Smooth muscle cell of bladder (primary cell): Measurements from ENCODE around the gene DDX43. TPM values are rescaled to one million over a fixed set of nuclear protein-coding genes. Genes with fewer than 3 reads are reported as not detected.

Experiments used
- total RNA-seq: library from RNA; depleted of rRNA; stranded (reverse); fragments of >200 nt; gene quantifications from 2 replicates; pipeline ENCODE4 v1.2.3, GENCODE V29; 2014

The DDX43 gene
- 0.55 TPM in 1 of 2 replicates, not detected in the other for total RNA-seq

DNA sequence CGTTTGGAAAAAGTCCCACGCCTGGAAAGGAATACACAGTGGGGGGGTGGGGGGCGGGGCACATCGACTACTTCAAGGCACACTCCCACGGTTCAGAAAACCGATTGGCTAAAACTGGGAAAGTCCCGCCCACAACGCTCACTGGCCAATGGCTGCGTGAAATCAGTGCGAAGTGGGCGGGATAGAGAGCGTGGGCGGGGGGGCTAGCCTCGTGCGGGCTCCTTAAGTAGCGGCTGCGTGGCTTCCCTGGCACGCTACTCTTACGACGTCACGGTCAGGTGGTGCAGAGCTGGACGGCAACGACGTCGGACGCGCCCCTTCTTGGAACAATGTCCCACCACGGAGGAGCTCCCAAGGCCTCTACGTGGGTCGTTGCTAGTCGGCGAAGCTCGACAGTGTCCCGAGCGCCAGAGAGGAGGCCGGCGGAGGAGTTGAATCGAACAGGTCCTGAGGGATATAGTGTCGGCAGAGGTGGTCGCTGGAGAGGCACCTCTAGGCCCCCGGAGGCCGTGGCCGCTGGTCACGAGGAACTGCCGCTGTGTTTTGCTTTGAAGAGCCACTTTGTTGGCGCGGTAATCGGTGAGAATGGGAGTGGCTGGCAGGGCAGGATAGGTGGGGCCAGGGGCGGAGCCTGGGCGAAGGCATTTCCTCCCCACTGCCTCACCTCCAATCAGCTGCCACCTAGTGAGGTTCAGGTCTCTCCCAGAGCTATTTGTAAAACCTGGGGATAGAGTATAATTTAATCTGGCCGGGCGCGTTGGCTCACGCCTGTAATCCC lies at the start of gene DDX43:
TSS of gene DDX43 (plus strand) at position 252 of the 778 bp plus-strand sequence. CDS start at position 330, 78 bp downstream.

DNA sequence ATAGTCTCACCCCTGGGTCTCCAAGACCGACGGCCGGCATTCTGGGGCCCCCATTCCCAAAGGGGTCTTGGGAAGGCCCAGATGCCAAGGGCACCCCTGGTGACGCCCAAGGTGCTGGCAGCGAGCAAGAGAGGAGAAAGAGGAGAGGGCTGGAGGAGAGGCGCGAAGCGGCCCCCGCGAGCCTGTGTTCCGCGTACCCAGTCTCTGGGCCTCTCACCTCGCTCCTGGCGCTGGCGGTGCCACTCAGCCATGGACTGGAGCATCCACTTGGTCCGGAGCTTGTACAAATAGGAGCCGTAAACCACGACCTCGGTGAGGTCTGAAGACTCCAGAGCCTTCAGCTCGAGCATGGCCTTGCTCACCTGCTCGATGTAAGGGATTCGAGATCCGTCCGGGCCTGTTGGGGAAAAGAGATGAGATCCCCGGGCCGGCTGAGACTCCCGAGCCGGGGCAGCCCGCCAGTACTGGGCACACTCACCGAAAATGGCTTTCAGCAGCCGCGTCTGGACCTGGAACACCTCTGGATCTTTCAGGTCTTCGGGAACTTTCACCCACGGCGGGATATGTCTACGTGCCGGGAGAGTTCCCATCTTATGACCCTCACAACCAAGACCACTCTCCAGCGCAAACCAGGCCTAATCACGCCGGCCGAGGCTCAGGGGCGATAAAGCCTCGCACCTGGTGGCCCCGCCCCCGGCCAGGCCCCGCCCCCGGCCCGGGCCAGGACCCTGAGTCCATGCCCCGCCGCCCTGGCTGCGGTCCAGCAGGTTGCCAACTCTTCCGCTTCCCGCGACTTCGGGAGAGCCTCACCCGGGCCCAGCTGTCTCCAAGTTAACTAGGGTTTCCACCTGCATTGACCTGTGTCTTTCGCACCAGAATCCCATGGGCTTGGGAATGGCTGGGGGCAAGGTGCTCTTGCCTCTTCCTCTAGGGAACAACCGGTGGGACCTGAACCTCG lies 40.7 kb upstream of the DDX43 start, which contains the start of gene DPPA5:
TSS of gene DPPA5 (minus strand) at position 641 of the 958 bp plus-strand sequence. CDS start at position 590, 51 bp downstream.

DNA sequence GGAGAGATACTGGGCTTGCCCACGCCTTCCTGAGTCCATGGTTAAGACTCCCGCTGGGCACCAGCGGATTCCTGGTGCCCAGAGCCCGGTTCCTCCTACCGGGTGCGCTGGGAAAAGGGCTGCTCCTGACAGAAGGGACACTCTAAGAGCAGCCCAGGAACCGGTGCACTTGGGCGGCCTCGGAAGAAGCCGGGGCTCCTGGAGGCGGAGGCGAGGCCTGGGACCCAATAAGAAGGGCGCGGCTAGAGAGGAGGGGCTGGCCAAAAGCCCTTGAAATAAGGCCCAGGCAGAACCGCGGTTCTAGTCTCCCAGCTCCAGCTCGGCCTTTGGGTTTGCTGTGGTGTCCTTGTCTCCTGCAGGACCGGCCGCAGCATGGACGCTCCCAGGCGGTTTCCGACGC lies 32.3 kb upstream of the DDX43 start, which contains the start of gene KHDC3L:
TSS of gene KHDC3L (plus strand) at position 301 of the 400 bp plus-strand sequence. CDS start at position 373, 72 bp downstream.

DNA sequence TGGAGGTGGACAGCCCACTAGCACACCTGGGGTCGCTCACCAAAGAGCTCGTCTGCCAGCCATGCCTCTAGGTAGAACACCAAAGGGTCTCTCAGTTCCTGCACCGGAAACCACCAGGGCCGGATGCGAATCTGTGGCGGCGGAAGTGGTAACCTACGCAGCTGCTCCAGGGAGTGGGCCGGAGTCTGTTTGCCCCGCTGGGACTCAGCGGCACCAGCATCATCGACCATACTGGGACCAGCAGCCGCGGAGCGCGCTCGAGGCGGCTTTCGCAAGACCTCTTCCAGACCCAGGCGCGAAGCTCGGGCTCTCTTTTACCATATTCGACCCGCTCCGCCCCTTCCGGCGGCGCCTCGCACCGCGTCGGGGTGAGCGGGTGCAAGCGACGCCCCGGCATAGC lies 25.1 kb upstream of the DDX43 start, which contains the start of gene OOEP:
TSS of gene OOEP (minus strand) at position 335 of the 400 bp plus-strand sequence. CDS start at position 230, 105 bp downstream.

DNA sequence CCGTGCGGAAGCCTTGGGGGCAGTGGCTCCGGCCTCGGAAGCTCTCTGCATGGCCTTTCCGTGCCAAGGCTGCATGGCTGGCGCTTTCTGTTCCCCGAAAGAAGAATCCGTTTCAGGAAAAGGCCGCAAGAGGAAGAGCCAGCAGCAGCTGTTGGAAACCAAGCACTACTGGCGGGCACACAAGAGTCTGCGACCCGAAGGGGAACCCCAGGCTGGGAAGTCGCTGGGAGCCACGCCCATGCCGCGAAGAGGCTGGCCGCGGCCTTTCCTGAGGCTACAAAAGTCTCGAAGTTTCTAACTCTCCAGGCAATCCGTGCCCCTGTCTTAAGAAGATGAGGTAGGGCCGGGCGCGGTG lies 57.5 kb downstream of the DDX43 start, which contains the start of gene CGAS:
TSS of gene CGAS (minus strand) at position 191 of the 355 bp plus-strand sequence. CDS start at position 75, 116 bp downstream.

DNA sequence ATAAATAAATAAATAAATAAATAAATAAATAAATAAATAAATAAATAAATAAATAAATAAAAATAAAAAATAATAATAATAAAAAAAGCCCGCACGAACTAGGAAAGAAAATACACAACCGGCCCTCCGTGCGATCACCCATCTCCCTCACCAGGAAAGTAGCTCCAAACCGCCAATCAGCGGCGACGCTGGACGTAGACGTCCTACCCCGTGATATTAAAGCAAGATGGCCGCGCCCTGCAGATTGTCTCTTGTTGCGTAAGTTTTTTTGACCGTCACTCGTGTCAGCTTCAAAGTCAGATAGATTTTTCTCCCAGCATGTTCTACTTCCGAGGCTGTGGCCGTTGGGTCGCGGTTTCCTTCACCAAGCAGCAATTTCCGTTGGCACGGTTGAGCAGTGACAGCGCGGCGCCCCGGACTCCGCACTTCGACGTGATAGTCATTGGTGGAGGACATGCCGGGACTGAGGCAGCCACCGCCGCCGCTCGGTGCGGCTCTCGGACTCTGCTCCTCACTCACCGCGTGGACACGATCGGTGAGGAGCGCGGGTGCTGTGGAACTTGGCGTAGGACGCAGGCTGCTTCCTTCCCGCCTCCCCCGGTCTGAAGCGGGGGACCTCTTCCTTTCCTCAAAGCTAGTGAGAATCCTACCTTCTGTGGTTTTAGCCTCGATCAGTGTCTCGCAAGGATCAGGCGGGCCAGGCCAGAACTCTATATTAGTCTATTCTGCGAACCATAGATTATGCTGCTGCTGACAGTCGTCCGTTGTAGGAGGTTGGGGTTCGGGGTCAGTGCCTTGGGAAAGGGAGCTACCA lies 67.1 kb downstream of the DDX43 start, which contains the start of gene MTO1:
TSS of gene MTO1 (plus strand) at position 201 of the 814 bp plus-strand sequence. CDS start at position 319, 118 bp downstream.

Other genes starting within 250 kb of the DDX43 start
- gene KHDC1L, start 169.3 kb upstream of the DDX43 start, total RNA-seq, result not detected in 2 replicates
- gene KHDC1, start 131.6 kb upstream of the DDX43 start, total RNA-seq, result 2.6 and 4.4 TPM in 2 replicates
- gene DPPA5, start 40.6 kb upstream of the DDX43 start, total RNA-seq, result not detected in 2 replicates
- gene KHDC3L, start 32.2 kb upstream of the DDX43 start, total RNA-seq, result 0.09 TPM in 1 of 2 replicates, not detected in the other
- not detected in 2 replicates for gene OOEP, start 24.9 kb upstream of the DDX43 start, total RNA-seq
- gene CGAS, start 57.5 kb downstream of the DDX43 start, total RNA-seq, result 3.4 and 4.3 TPM in 2 replicates
- gene MTO1, start 66.9 kb downstream of the DDX43 start, total RNA-seq, result 28.8 and 30.0 TPM in 2 replicates
- gene EEF1A1, start 126.2 kb downstream of the DDX43 start, total RNA-seq, result 29,363 and 32,567 TPM in 2 replicates